Measurements from ENCODE around the gene CHID1. TPM values are rescaled to one million over a fixed set of nuclear protein-coding genes. Genes with fewer than 3 reads are reported as not detected.

Gene CHID1
- total RNA-seq, 2 donors from 2014 or later: 33.9 to 44.2 TPM

DNA sequence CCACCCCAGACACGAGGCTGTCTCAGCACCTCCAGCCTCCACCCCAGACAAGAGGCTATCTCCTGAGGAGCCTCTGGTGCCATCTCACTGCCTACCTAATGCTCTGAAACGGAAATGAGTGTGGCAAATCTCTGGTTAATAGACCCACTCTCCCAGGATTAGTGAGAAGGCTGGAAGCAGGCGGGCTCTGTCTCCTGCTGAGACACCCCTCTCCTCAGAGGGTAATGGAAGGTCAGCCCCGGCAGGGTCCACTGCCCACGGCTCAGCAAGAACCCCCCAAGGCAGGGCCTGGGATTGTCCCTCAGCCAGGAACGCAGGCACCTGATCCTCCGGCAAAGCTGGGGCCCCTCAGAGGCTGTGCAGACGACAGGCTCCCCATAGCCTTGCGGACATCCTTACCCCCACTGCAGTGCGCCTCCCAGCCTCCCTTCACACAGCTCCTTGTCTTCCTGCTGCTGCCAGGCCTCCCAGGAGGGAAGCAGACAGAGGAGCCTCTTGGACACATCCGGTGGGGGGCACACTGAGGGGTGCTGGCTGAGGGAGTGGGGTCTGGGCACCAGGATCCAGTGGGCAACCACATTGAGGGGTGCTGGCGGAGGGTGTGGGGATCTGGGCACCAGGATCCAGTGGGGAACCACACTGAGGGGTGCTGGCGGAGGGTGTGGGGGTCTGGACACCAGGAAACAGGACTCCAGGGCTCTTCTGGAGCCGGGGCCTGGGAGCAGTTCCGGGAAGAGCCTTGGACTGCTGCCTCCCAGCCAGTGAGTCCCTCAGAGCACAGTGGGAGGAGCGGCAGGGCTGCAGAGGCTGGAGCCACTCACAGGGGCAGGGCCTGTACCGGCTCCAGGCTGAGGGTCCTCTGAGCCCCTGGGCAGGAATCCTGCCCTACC lies 13.1 kb downstream of the CHID1 start:
- no peaks in the 10 kb centered on the region for H3K9me3 Mint-ChIP-seq
- H3K27me3 Mint-ChIP-seq (ENCODE audit: low read depth): no peaks in the 10 kb centered on the region
- H3K27ac Mint-ChIP-seq: no peak overlapping the region
- H3K4me1 Mint-ChIP-seq (ENCODE audit: low read depth): no peaks in the 10 kb centered on the region
- H3K4me3 Mint-ChIP-seq: no peak overlapping the region
- ATAC-seq (replicated peaks in 1 of 2): no peak
- H3K36me3 Mint-ChIP-seq (ENCODE audit: insufficient read depth in 2 of 2): peaks cover 4 to 7% of the 10 kb centered on the region in 2 donors
- no peak for DNase-seq

GRCh38 chr11:895331-896110 lies 15.1 kb downstream of the CHID1 start:
- ATAC-seq (replicated peaks in 1 of 2) (no peak), DNase-seq (no peak)
- Mint-ChIP-seq H3K4me3 (no peak overlapping the region), H3K27ac (no peak overlapping the region), H3K4me1 (ENCODE audit: low read depth) (no peaks in the 10 kb centered on the region), H3K27me3 (ENCODE audit: low read depth) (no peaks in the 10 kb centered on the region), H3K36me3 (ENCODE audit: insufficient read depth in 2 of 2) (no peaks in the 10 kb centered on the region), H3K9me3 (no peaks in the 10 kb centered on the region)

DNA sequence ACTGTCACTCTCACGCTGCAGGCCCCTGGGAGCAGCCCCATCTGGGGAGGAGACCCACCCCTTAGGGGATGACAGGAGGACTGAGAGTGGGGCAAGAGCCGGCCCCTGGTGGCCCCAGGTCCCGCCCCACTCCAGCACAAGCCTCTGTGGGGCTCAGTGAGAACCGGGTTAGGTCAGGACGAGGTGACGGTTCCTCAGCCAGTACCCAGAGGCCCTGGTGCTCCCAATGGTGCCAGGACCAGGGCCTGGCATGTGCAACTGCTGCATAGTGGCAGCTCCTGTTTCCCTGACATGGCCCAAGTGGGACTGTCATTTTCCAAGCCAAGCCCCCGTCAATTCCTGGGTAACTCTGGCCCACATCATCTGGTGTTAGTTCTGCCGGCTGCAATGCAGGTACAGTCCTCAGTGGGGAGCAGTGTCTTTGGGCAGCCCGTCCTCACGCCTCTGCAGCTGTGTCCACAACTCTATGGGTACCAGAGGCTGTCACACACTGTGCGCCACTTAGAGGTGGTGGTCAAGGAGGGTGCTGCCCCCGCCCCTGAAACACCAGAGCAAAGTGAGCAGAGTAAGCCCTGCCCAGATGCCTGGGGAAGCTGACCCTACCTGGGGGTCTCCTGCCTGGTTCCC lies 15.9 kb downstream of the CHID1 start:
- H3K27ac Mint-ChIP-seq: no peak overlapping the region
- no peak for ATAC-seq (replicated peaks in 1 of 2)
- no peaks in the 10 kb centered on the region for H3K27me3 Mint-ChIP-seq (ENCODE audit: low read depth)
- DNase-seq: no peak
- H3K4me3 Mint-ChIP-seq: no peak overlapping the region
- H3K4me1 Mint-ChIP-seq (ENCODE audit: low read depth): no peaks in the 10 kb centered on the region
- H3K36me3 Mint-ChIP-seq (ENCODE audit: insufficient read depth in 2 of 2): no peaks in the 10 kb centered on the region
- no peaks in the 10 kb centered on the region for H3K9me3 Mint-ChIP-seq

DNA sequence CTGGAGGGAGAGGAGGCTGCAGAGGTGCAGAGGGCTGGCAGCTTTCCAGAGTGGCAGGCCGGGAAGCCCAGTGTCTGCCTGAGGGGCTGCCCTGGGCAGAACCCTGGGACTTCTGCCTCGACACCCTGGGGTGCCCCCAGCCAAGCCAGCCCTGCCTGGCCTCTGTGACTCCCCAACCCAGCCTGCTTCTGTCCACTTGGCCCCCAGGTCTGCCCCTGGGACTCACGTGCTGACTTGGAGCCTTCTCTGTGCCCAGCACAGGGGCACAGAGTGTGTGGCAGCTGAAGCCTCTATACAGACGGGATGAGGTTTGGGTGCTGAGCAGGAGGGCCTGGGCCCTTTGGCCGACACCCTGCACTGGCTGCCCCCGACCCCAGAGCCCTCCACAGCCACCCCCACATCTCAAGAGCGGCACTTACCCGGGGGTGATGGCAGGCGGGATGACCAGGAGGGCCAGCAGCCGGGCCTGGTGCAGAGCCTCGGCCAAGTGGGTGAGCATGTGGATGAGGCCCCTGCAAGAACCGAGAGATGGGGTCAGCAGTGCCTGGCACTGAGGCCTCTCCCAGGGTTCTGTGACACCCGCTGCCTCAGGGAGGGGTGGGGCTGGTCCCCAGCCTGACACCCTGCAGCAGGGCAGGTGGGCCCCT lies 17.5 kb downstream of the CHID1 start:
- Mint-ChIP-seq H3K27me3 (ENCODE audit: low read depth) (no peaks in the 10 kb centered on the region), H3K36me3 (ENCODE audit: insufficient read depth in 2 of 2) (peaks cover 0 to 1% of the 10 kb centered on the region in 2 donors), H3K9me3 (no peaks in the 10 kb centered on the region), H3K4me3 (no peak overlapping the region), H3K4me1 (ENCODE audit: low read depth) (no peaks in the 10 kb centered on the region), H3K27ac (no peak overlapping the region)
- ATAC-seq (replicated peaks in 1 of 2): no peak
- DNase-seq: no peak

GRCh38 chr11:890794-891540 lies 19.6 kb downstream of the CHID1 start:
- no peak overlapping the region for H3K27ac Mint-ChIP-seq
- ATAC-seq (replicated peaks in 1 of 2): no peak
- H3K4me3 Mint-ChIP-seq: no peak overlapping the region
- no peak for DNase-seq
- H3K36me3 Mint-ChIP-seq (ENCODE audit: insufficient read depth in 2 of 2): peaks cover 0 to 4% of the 10 kb centered on the region in 2 donors
- H3K4me1 Mint-ChIP-seq (ENCODE audit: low read depth): no peaks in the 10 kb centered on the region
- no peaks in the 10 kb centered on the region for H3K9me3 Mint-ChIP-seq
- H3K27me3 Mint-ChIP-seq (ENCODE audit: low read depth): no peaks in the 10 kb centered on the region

DNA sequence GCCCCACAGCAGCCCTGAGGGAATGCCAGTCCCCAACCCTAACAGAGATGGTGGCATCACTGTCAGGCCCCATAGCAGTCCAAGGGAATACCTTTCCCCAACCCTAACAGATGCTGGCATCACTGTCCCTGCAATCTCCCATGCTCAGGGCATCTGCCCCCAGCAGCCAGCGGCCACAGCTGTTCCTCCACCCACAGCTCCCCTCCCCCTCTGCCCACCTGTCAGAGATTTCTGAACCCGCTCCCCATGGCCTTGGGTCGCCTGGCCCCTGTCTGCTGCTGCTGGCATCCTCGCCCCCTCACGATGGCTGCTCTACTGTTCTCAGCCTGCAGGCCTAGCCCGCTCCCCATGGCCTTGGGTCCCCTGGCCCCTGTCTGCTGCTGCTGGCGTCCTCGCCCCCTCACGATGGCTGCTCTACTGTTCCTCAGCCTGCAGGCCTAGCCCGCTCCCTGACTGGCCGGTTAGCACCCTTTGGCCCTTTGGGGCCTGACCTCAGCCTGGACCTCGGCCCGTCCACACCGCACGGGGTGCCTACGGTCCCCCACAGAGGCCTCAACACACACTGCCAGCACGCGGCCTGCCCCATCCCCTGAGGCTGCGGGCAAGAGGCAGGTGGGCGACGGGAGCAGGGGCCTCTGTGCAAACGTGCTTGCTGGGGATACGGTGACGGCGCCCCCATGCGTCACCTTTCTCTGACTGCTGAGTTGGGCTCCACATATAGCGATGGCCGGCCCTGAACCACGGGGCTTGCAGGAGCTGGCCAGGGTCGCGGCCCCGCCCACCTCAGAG lies 20.7 kb downstream of the CHID1 start:
- no peak overlapping the region for H3K27ac Mint-ChIP-seq
- no peaks in the 10 kb centered on the region for H3K27me3 Mint-ChIP-seq (ENCODE audit: low read depth)
- H3K36me3 Mint-ChIP-seq (ENCODE audit: insufficient read depth in 2 of 2): peaks cover 0 to 4% of the 10 kb centered on the region in 2 donors
- H3K9me3 Mint-ChIP-seq: no peaks in the 10 kb centered on the region
- DNase-seq (no peak), ATAC-seq (replicated peaks in 1 of 2) (no peak)
- H3K4me3 Mint-ChIP-seq: no peak overlapping the region
- no peaks in the 10 kb centered on the region for H3K4me1 Mint-ChIP-seq (ENCODE audit: low read depth)

- peaks cover 0 to 4% of the 10 kb centered on the region in 2 donors for H3K36me3 Mint-ChIP-seq (ENCODE audit: insufficient read depth in 2 of 2)
- no peak for ATAC-seq (replicated peaks in 1 of 2)
- H3K4me1 Mint-ChIP-seq (ENCODE audit: low read depth): no peaks in the 10 kb centered on the region
- H3K9me3 Mint-ChIP-seq: no peaks in the 10 kb centered on the region
- no peak overlapping the region for H3K27ac Mint-ChIP-seq
- no peak for DNase-seq
- H3K4me3 Mint-ChIP-seq: no peak overlapping the region
- H3K27me3 Mint-ChIP-seq (ENCODE audit: low read depth): no peaks in the 10 kb centered on the region
These were observed 21.4 kb downstream of the CHID1 start for GRCh38 chr11:889257-889656.

DNA sequence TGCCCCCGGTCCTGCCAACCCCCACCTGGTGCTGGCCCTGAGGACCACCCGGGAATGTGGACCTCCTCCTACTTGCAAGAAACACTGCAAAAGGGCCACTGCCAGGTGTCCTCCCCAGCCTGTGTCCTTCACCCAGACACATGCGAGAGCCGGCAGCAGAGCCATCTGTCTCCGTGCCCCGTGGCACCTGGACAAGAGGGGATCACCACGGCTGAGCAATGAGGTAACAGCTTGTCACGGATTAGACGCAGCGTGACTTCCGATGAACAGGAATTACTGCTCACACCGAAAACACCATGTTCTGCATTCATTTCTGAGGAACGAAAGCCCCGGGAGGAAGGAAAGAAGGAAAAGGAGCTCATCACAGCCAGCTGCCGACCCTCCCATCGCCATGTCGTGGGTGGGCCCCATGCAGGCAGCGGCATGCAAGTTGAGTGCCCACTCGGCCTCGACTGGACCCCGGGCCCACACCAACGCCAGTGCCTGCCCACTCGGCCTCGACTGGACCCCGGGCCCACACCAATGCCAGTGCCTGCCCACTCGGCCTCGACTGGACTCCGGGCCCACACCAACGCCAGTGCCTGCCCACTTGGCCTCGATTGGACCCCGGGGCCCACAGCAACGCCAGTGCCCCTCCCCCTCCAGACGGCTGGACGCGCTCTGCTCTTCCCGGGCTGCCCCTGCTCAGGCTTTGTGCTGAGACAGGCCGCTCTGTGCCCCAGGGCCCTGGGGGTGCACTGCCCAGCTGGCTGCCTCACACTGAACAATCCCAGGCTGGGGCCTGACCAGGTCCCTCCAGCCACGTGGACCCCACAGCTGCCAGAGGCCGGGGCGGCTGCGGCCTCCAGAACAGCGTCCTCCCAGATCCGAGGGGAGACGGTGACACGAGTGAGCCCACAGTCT lies 22.0 kb downstream of the CHID1 start:
- H3K27ac Mint-ChIP-seq: no peak overlapping the region
- no peaks in the 10 kb centered on the region for H3K27me3 Mint-ChIP-seq (ENCODE audit: low read depth)
- ATAC-seq (replicated peaks in 1 of 2) (no peak), DNase-seq (no peak)
- no peaks in the 10 kb centered on the region for H3K9me3 Mint-ChIP-seq
- H3K36me3 Mint-ChIP-seq (ENCODE audit: insufficient read depth in 2 of 2): peaks cover 0 to 4% of the 10 kb centered on the region in 2 donors
- no peak overlapping the region for H3K4me3 Mint-ChIP-seq
- H3K4me1 Mint-ChIP-seq (ENCODE audit: low read depth): no peaks in the 10 kb centered on the region

DNA sequence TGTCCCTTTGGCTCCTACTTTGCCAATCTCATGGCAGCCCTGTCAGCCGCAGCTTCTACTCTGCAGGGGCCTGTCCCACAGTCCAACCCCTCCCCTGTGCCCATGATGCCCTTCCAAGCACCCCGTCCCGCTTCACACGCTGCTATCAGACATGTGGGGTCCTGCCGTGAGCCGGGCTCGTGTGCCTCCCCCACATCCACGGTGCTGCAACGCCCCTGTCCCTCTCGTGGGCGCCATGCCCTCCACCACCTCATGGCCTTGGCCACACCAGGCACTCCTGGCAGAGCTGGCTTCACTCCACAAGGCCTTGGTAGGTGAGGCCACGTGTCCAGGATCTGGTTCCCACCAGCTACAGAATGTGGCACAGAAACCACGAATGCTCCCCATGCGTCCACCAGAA lies 23.0 kb downstream of the CHID1 start:
- Mint-ChIP-seq H3K4me1 (ENCODE audit: low read depth) (no peaks in the 10 kb centered on the region), H3K27ac (no peak overlapping the region), H3K36me3 (ENCODE audit: insufficient read depth in 2 of 2) (peaks cover 0 to 4% of the 10 kb centered on the region in 2 donors), H3K27me3 (ENCODE audit: low read depth) (no peaks in the 10 kb centered on the region), H3K9me3 (no peaks in the 10 kb centered on the region), H3K4me3 (no peak overlapping the region)
- no peak for ATAC-seq (replicated peaks in 1 of 2)
- no peak for DNase-seq

GRCh38 chr11:886568-886967 lies 24.0 kb downstream of the CHID1 start:
- no peaks in the 10 kb centered on the region for H3K4me1 Mint-ChIP-seq (ENCODE audit: low read depth)
- H3K4me3 Mint-ChIP-seq: no peak overlapping the region
- DNase-seq: no peak
- peaks cover 0 to 9% of the 10 kb centered on the region in 2 donors for H3K36me3 Mint-ChIP-seq (ENCODE audit: insufficient read depth in 2 of 2)
- ATAC-seq (replicated peaks in 1 of 2): no peak
- H3K27ac Mint-ChIP-seq: no peak overlapping the region
- H3K27me3 Mint-ChIP-seq (ENCODE audit: low read depth): no peaks in the 10 kb centered on the region
- H3K9me3 Mint-ChIP-seq: no peaks in the 10 kb centered on the region

DNA sequence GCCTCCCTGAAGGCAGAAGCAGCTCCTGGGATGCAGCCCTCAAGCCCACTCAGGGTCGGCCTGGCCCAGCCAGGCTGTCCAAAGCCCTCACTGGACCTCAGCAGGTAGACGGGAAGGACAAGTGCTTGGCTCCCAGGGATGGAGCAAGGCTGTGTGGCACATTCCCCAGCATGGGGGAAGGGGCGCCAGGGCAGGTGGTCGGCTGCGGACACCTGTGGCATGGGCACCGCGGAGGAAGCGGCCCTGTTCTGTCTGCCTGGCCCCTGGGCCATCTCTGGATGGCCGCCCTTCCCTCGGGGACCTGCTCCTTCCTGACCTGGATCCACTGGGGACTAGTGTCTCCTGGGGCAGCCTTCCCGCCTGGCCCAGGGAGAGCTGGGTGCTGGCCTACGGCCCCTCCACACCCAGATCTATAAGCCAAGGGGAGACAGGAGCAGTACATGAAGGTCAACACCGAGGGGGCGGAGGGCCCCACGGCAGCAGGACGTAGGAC lies 26.0 kb downstream of the CHID1 start:
- ATAC-seq (replicated peaks in 1 of 2) (no peak), DNase-seq (no peak)
- Mint-ChIP-seq H3K4me1 (ENCODE audit: low read depth) (no peaks in the 10 kb centered on the region), H3K27me3 (ENCODE audit: low read depth) (no peaks in the 10 kb centered on the region), H3K27ac (no peak overlapping the region), H3K9me3 (no peaks in the 10 kb centered on the region), H3K4me3 (no peak overlapping the region), H3K36me3 (ENCODE audit: insufficient read depth in 2 of 2) (peaks cover 0 to 13% of the 10 kb centered on the region in 2 donors)

Data from activated T-cell treated with anti-CD3 and anti-CD28 coated beads, Interleukin-2, amount 50 U/mL, for 72 hours (primary cell).